Measurements from ENCODE around the gene C12orf75. TPM values are rescaled to one million over a fixed set of nuclear protein-coding genes. Genes with fewer than 3 reads are reported as not detected.

Gene C12orf75
- total RNA-seq, 3 donors from 2014 or later, result 47.4 to 119 (median 81.7) TPM

DNA sequence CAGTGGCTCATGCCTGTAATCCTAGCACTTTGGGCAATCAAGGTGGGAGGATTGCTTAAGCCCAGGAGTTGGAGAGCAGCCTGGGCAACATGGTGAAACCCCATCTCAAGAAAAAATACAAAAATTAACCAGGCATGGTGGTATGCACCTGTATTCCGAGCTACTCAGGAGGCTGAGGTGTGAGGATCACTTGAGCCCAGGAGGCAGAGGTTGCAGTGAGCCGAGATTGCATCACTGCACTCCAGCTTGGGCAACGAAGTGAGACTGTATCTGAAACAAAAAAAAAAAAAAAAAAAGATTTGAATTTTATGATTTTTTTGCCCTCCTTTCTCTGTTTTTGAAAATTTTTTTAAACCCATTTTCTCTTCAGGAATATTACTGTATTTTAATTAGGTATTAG is 17.7 kb downstream of the C12orf75 start:
- H3K4me3 ChIP-seq, result no peak overlapping the region
- TF ChIP-seq, protein P1, sequence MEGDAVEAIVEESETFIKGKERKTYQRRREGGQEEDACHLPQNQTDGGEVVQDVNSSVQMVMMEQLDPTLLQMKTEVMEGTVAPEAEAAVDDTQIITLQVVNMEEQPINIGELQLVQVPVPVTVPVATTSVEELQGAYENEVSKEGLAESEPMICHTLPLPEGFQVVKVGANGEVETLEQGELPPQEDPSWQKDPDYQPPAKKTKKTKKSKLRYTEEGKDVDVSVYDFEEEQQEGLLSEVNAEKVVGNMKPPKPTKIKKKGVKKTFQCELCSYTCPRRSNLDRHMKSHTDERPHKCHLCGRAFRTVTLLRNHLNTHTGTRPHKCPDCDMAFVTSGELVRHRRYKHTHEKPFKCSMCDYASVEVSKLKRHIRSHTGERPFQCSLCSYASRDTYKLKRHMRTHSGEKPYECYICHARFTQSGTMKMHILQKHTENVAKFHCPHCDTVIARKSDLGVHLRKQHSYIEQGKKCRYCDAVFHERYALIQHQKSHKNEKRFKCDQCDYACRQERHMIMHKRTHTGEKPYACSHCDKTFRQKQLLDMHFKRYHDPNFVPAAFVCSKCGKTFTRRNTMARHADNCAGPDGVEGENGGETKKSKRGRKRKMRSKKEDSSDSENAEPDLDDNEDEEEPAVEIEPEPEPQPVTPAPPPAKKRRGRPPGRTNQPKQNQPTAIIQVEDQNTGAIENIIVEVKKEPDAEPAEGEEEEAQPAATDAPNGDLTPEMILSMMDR (IDR thresholded peaks at IDR 0.05), result no peak
- no peak for DNase-seq
- intact Hi-C loops (cut with DNase I, micrococcal nuclease), result no loop called here
- H3K9me3 ChIP-seq, result no peaks in the 10 kb centered on the region
- ATAC-seq, result no peak
- no peaks in the 10 kb centered on the region for H3K4me1 ChIP-seq (ENCODE audit: low read depth)
- H3K36me3 ChIP-seq (ENCODE audit: low read depth), result no peaks in the 10 kb centered on the region

DNA sequence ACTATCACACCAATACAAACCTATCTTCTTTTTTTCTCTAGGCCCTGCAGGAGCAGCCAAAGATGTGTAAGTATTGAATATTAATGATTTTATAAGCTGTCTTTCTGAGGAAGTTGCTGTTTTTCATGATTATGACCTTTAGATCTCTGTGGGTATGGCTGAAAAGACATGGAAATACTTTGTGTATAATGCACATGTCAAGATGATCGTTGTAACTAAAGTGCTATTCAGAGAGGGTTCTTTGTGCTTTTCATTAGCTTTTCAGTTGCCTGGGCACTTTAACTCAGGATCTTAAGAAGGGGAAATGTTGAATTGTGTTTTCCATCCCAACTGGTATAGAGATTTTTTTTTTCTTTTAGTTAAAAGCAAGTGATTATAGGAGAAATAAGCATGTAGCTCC is 18.1 kb downstream of the C12orf75 start:
- H3K9me3 ChIP-seq, result no peaks in the 10 kb centered on the region
- H3K4me3 ChIP-seq, result no peak overlapping the region
- H3K4me1 ChIP-seq (ENCODE audit: low read depth), result no peaks in the 10 kb centered on the region
- intact Hi-C loops (cut with DNase I, micrococcal nuclease), result no loop called here
- ATAC-seq (no peak), DNase-seq (no peak)
- H3K36me3 ChIP-seq (ENCODE audit: low read depth), result no peaks in the 10 kb centered on the region
- TF ChIP-seq, protein P1 (IDR thresholded peaks at IDR 0.05), result no peak

DNA sequence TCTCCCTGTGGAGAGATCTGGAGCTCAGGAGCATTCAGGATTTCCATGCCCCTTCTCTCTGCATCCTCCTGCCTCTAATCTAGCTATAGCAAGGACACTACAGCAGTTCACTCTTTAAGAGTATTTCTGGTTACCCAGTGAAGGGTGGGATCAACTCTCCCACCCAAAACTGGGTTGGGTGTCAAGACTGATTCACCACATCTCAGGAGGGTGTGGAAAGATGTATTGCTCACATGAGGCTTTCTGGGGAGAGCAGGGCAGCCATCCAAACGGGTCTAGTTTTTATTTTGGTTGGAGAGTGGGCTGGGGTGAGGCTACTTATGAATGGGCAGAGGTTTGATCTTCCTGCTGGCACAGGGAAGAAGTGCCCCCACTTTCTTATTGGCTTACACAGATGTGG is 18.6 kb downstream of the C12orf75 start:
- no peaks in the 10 kb centered on the region for H3K4me1 ChIP-seq (ENCODE audit: low read depth)
- DNase-seq (no peak), ATAC-seq (no peak)
- H3K36me3 ChIP-seq (ENCODE audit: low read depth), result no peaks in the 10 kb centered on the region
- intact Hi-C loops (cut with DNase I, micrococcal nuclease), result no loop called here
- H3K4me3 ChIP-seq, result no peak overlapping the region
- H3K9me3 ChIP-seq, result no peaks in the 10 kb centered on the region
- TF ChIP-seq, protein P1 (IDR thresholded peaks at IDR 0.05), result no peak

DNA sequence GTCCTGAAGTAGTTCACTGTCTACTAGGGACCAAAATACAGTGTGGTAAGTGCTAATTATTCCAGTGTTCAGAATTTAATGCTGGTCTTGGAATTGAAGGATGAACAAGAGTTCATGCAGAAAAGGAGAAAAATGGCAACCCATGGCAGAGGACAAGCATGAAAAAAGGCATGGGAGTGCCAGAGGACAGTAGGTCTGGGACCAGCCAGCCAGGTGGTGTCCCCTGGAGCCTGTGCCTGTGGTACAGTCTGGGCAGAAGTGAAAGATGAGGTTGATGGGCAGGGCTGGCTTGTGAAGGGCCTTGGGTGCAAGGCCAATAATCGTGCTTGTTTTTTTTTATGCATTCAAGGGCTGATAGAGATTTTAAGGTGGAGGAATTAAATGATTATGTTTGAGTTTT is 21.0 kb downstream of the C12orf75 start:
- Histone ChIP-seq H3K9me3 (no peaks in the 10 kb centered on the region), H3K4me3 (no peak overlapping the region), H3K36me3 (ENCODE audit: low read depth) (no peaks in the 10 kb centered on the region), H3K4me1 (ENCODE audit: low read depth) (no peaks in the 10 kb centered on the region)
- intact Hi-C loops (cut with DNase I, micrococcal nuclease), result no loop called here
- TF ChIP-seq, protein P1 (IDR thresholded peaks at IDR 0.05), result no peak
- no peak for DNase-seq
- no peak for ATAC-seq

DNA sequence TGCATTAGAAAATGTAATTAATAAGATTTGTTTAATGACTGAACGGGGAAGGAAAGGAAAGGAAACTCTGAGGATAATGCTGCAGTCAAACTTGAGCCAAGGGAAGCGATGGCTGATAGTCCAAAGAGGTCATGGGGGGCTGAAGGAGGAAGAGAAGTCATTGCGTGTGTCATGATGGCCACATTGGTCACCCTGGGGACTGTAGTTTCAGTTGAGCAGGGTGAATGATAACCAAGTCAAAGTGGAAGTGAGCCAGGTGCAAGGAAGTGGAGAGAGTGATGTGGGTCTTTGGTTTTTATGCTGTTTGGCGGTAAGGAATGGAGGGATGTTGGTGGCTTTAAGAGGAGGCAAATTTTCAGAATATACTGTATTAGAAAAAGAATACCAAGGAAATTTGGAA is 21.6 kb downstream of the C12orf75 start:
- no peak overlapping the region for H3K4me3 ChIP-seq
- ATAC-seq (no peak), DNase-seq (no peak)
- intact Hi-C loops (cut with DNase I, micrococcal nuclease), result no loop called here
- no peaks in the 10 kb centered on the region for H3K4me1 ChIP-seq (ENCODE audit: low read depth)
- TF ChIP-seq, protein P1 (IDR thresholded peaks at IDR 0.05), result no peak
- H3K9me3 ChIP-seq, result no peaks in the 10 kb centered on the region
- H3K36me3 ChIP-seq (ENCODE audit: low read depth), result no peaks in the 10 kb centered on the region

GRCh38 chr12:105352940-105353635 is 22.6 kb downstream of the C12orf75 start:
- intact Hi-C loops (cut with DNase I, micrococcal nuclease), result no loop called here
- Histone ChIP-seq H3K9me3 (no peaks in the 10 kb centered on the region), H3K4me1 (ENCODE audit: low read depth) (no peaks in the 10 kb centered on the region), H3K4me3 (no peak overlapping the region), H3K36me3 (ENCODE audit: low read depth) (no peaks in the 10 kb centered on the region)
- DNase-seq, result no peak
- ATAC-seq, result peak; percentile 16
- TF ChIP-seq, protein P1 (IDR thresholded peaks at IDR 0.05), result no peak

All from mucosa of descending colon (tissue), 3 donors.